DOHH2 (cell line): ENCODE results near the gene BLNK.
A peak's percentile ranks its signal among the peaks of the same experiment; 100 is the strongest.

ENCODE experiments used
- H3F3A ChIP-seq: fragments of 200-600 bp; sonication (generic), shearing (Covaris generic); 2 replicates; pipeline ENCODE4 v1.6.0; 2016; ENCODE audit warnings: antibody characterized with exemption, mild to moderate bottlenecking; ENCODE audit not compliant: control insufficient read depth, insufficient read depth
- H3K27ac ChIP-seq: fragments of 200-600 bp; sonication (generic); 2 replicates; pipeline ENCODE4 v1.5.1; 2014; ENCODE audit warnings: low read depth, mild to moderate bottlenecking, low read length, moderate library complexity
- H3K27me3 ChIP-seq: fragments of 200-600 bp; sonication (generic); 2 replicates; pipeline ENCODE4 v1.6.1; 2014; ENCODE audit warnings: mild to moderate bottlenecking, low read length, mixed read lengths; ENCODE audit not compliant: control insufficient read depth
- H3K36me3 ChIP-seq: fragments of 200-600 bp; sonication (generic); 2 replicates; pipeline ENCODE4 v1.6.1; 2014; ENCODE audit warnings: mild to moderate bottlenecking, low read length, moderate library complexity, mixed read lengths; ENCODE audit not compliant: control insufficient read depth
- H3K4me1 ChIP-seq: fragments of 200-600 bp; sonication (generic); 2 replicates; pipeline ENCODE4 v1.6.1; 2014; ENCODE audit warnings: mild to moderate bottlenecking, low read length, mixed read lengths; ENCODE audit not compliant: control insufficient read depth
- H3K4me2 ChIP-seq: fragments of 200-600 bp; sonication (generic); 2 replicates; pipeline ENCODE4 v1.6.0; 2014; ENCODE audit warnings: mild to moderate bottlenecking, low read length, moderate library complexity
- H3K4me3 ChIP-seq: fragments of 200-600 bp; sonication (generic); 2 replicates; pipeline ENCODE4 v1.5.1; 2014; ENCODE audit warnings: mild to moderate bottlenecking, low read length, mixed read lengths
- H3K79me2 ChIP-seq: fragments of 200-600 bp; sonication (generic); 2 replicates; pipeline ENCODE4 v1.6.1; 2014; ENCODE audit warnings: mild to moderate bottlenecking, low read length, mixed read lengths; ENCODE audit not compliant: control insufficient read depth
- H3K9me2 ChIP-seq: fragments of 200-600 bp; sonication (generic); replicated peaks from 2 replicates; pipeline ENCODE4 v1.6.1; 2014; ENCODE audit warnings: mild to moderate bottlenecking, low read length, mixed read lengths; ENCODE audit not compliant: control insufficient read depth
- H3K9me3 ChIP-seq: fragments of 200-600 bp; sonication (generic); 2 replicates; pipeline ENCODE4 v1.6.1; 2014; ENCODE audit warnings: antibody characterized with exemption, low read length, mixed read lengths; ENCODE audit not compliant: control insufficient read depth, insufficient read depth
- H4K20me1 ChIP-seq: fragments of 200-600 bp; sonication (generic); 2 replicates; pipeline ENCODE4 v1.6.0; 2014; ENCODE audit warnings: low read depth, mild to moderate bottlenecking, antibody characterized with exemption, low read length, moderate library complexity; ENCODE audit not compliant: control insufficient read depth, insufficient read depth
- EZH2phosphoT487 ChIP-seq: fragments of 200-600 bp; sonication (generic); IDR thresholded peaks from 2 replicates; pipeline ENCODE4 v1.6.1; 2017; ENCODE audit warnings: borderline replicate concordance, mild to moderate bottlenecking, antibody characterized with exemption, low read length, moderate library complexity, mixed read lengths
- TF ChIP-seq, protein P1 (sequence below): fragments of 200-600 bp; sonication (generic); IDR thresholded peaks from one replicate; pipeline ENCODE4 v1.5.1; 2014; ENCODE audit warnings: antibody characterized with exemption, mild to moderate bottlenecking, low read depth, low read length; ENCODE audit not compliant: poor library complexity, severe bottlenecking

The BLNK gene

DNA sequence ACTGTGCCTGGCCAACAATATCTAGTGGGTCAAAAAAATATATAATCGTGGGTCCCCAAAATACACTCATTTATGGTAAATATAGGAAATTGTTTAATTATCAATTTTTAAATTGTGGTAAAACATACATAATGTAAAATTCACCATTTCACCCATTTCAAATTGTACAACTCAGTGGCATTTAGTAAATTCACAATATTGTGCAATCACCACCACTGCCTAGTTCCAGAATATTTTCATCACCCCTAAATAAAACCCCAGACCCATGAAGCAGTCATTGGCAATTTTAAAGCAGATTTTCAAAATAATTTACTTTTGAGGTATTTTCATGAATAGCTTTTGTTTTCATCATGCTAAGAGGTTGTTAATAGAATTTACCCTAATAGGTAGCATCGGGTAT lies 10.2 kb downstream of the BLNK start:
- Histone ChIP-seq H4K20me1 (peaks cover 30% of the 10 kb centered on the region), H3K27ac (peak overlapping the region; percentile 18; the same call in 1 of the 2 replicates), H3F3A (0 out of 2 replicates have a peak, but pooled peaks cover 3% of the 10 kb centered on the region), H3K4me1 (peaks cover 96% of the 10 kb centered on the region), H3K9me3 (no peaks in the 10 kb centered on the region), H3K4me3 (peak overlapping the region; percentile 17; the same call in 1 of the 2 replicates), H3K4me2 (peak overlapping the region; percentile 35), H3K79me2 (peaks cover 100% of the 10 kb centered on the region), H3K27me3 (no peaks in the 10 kb centered on the region), H3K9me2 (no peaks in the 10 kb centered on the region), H3K36me3 (peaks cover 91% of the 10 kb centered on the region)
- TF ChIP-seq, protein P1, sequence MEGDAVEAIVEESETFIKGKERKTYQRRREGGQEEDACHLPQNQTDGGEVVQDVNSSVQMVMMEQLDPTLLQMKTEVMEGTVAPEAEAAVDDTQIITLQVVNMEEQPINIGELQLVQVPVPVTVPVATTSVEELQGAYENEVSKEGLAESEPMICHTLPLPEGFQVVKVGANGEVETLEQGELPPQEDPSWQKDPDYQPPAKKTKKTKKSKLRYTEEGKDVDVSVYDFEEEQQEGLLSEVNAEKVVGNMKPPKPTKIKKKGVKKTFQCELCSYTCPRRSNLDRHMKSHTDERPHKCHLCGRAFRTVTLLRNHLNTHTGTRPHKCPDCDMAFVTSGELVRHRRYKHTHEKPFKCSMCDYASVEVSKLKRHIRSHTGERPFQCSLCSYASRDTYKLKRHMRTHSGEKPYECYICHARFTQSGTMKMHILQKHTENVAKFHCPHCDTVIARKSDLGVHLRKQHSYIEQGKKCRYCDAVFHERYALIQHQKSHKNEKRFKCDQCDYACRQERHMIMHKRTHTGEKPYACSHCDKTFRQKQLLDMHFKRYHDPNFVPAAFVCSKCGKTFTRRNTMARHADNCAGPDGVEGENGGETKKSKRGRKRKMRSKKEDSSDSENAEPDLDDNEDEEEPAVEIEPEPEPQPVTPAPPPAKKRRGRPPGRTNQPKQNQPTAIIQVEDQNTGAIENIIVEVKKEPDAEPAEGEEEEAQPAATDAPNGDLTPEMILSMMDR, result no peak
- TF ChIP-seq EZH2phosphoT487, result no peak

GRCh38 chr10:96260014-96260413 lies 11.4 kb downstream of the BLNK start:
- H3K79me2 ChIP-seq, result peaks cover 100% of the 10 kb centered on the region
- no peaks in the 10 kb centered on the region for H3K9me3 ChIP-seq
- H4K20me1 ChIP-seq, result peaks cover 25% of the 10 kb centered on the region
- no peaks in the 10 kb centered on the region for H3K27me3 ChIP-seq
- peak overlapping the region; percentile 29 for H3K27ac ChIP-seq
- H3K4me1 ChIP-seq, result peaks cover 95% of the 10 kb centered on the region
- peak overlapping the region; percentile 61 for H3K4me2 ChIP-seq
- no peaks in the 10 kb centered on the region for H3K9me2 ChIP-seq
- peaks cover 91% of the 10 kb centered on the region for H3K36me3 ChIP-seq
- 0 out of 2 replicates have a peak, but pooled peaks cover 3% of the 10 kb centered on the region for H3F3A ChIP-seq
- TF ChIP-seq EZH2phosphoT487, result no peak
- TF ChIP-seq, protein P1, result no peak
- 0 out of 2 replicates have a peak overlapping the region, but pooled peaks have one; percentile 19 for H3K4me3 ChIP-seq

DNA sequence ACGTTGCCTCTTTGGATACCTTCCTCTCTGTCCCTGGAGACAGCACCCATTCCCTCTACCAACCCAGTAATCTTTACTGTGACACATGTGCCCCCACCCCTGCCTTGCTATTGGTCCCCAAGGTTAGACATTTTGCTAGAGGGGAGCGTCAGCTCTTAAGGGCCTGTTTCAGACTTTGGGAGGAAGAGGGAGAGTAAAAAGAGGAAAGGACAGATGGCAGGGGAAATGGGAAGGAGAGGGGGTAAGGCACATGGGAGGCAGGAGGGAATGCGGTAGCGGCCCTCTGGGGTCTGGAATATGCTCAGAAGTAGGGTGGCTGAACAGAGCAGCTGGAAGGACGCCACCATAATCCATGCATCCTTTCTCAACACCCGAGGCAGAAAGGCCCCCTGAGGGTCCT lies 12.2 kb downstream of the BLNK start:
- Histone ChIP-seq H3K9me3 (no peaks in the 10 kb centered on the region), H3K27me3 (no peaks in the 10 kb centered on the region), H3K79me2 (peaks cover 99% of the 10 kb centered on the region), H3F3A (0 out of 2 replicates have a peak, but pooled peaks cover 3% of the 10 kb centered on the region), H4K20me1 (peaks cover 25% of the 10 kb centered on the region), H3K9me2 (no peaks in the 10 kb centered on the region), H3K27ac (no peak overlapping the region), H3K4me2 (peak overlapping the region; percentile 61), H3K36me3 (peaks cover 91% of the 10 kb centered on the region), H3K4me1 (peaks cover 91% of the 10 kb centered on the region), H3K4me3 (no peak overlapping the region)
- TF ChIP-seq, protein P1, result no peak
- no peak for TF ChIP-seq EZH2phosphoT487
